Endothelial cell (in vitro differentiated cells): Measurements from ENCODE around the gene AGPAT2. TPM values are rescaled to one million over a fixed set of nuclear protein-coding genes. Genes with fewer than 3 reads are reported as not detected.

ENCODE experiments used
- DNase-seq: peaks from one replicate; pipeline ENCODE4 v3.0.0; 2021; ENCODE audit warnings: low spot score
- H3K27ac Mint-ChIP-seq: one replicate; pipeline ENCODE4 v1.8.0; 2021; ENCODE audit warnings: mixed read lengths, inconsistent platforms; ENCODE audit not compliant: unreplicated experiment
- H3K27me3 Mint-ChIP-seq: one replicate; pipeline ENCODE4 v1.8.0; 2021; ENCODE audit warnings: mild to moderate bottlenecking, moderate library complexity, mixed read lengths, inconsistent platforms; ENCODE audit not compliant: unreplicated experiment
- H3K36me3 Mint-ChIP-seq: one replicate; pipeline ENCODE4 v1.8.0; 2021; ENCODE audit warnings: mild to moderate bottlenecking, low read depth, mixed read lengths, inconsistent platforms; ENCODE audit not compliant: unreplicated experiment
- H3K4me1 Mint-ChIP-seq: one replicate; pipeline ENCODE4 v1.8.0; 2021; ENCODE audit warnings: mild to moderate bottlenecking, mixed read lengths, inconsistent platforms; ENCODE audit not compliant: unreplicated experiment
- H3K4me3 Mint-ChIP-seq: one replicate; pipeline ENCODE4 v1.8.0; 2021; ENCODE audit warnings: mild to moderate bottlenecking, mixed read lengths, inconsistent platforms; ENCODE audit not compliant: unreplicated experiment
- H3K9me3 Mint-ChIP-seq: one replicate; pipeline ENCODE4 v1.8.0; 2021; ENCODE audit warnings: mixed read lengths, inconsistent platforms; ENCODE audit not compliant: unreplicated experiment
- CTCF ChIP-seq: fragments of 200-600 bp; sonication (generic); IDR thresholded peaks from one replicate; pipeline ENCODE4 v1.5.0; 2021; ENCODE audit warnings: antibody characterized with exemption; ENCODE audit not compliant: unreplicated experiment
- total RNA-seq: library from RNA; stranded (reverse); fragmentation: NEBNext Ultra II Directional; extraction: Animal tissue kit (Norgen Biotek cat#: 25700); gene quantifications from one replicate; pipeline ENCODE4 v1.2.1, GENCODE V29; 2021; ENCODE audit not compliant: unreplicated experiment

Gene AGPAT2
- total RNA-seq, 1 donor from 2014 or later = 38.9 TPM

GRCh38 chr9:136732444-136733178 is 45.4 kb upstream of the AGPAT2 start:
- H3K9me3 Mint-ChIP-seq = no peaks in the 10 kb centered on the region
- H3K4me3 Mint-ChIP-seq = no peak overlapping the region
- no peaks in the 10 kb centered on the region for H3K4me1 Mint-ChIP-seq
- H3K36me3 Mint-ChIP-seq = peaks cover 3% of the 10 kb centered on the region
- TF ChIP-seq CTCF = no peak
- no peak for DNase-seq
- peaks cover 17% of the 10 kb centered on the region for H3K27me3 Mint-ChIP-seq
- H3K27ac Mint-ChIP-seq = no peak overlapping the region

GRCh38 chr9:136729926-136730325 is 42.7 kb upstream of the AGPAT2 start:
- no peak for DNase-seq
- Mint-ChIP-seq H3K9me3 (no peaks in the 10 kb centered on the region), H3K4me1 (peaks cover 16% of the 10 kb centered on the region), H3K36me3 (peaks cover 12% of the 10 kb centered on the region), H3K4me3 (peak overlapping the region; percentile 73), H3K27ac (no peak overlapping the region), H3K27me3 (peaks cover 28% of the 10 kb centered on the region)
- no peak for TF ChIP-seq CTCF

- DNase-seq = no peak
- Mint-ChIP-seq H3K27me3 (peaks cover 32% of the 10 kb centered on the region), H3K27ac (peak overlapping the region; percentile 18), H3K36me3 (peaks cover 17% of the 10 kb centered on the region), H3K9me3 (no peaks in the 10 kb centered on the region), H3K4me3 (no peak overlapping the region), H3K4me1 (peaks cover 21% of the 10 kb centered on the region)
- no peak for TF ChIP-seq CTCF
Observed at GRCh38 chr9:136729144-136729543, 41.9 kb upstream of the AGPAT2 start.

- Mint-ChIP-seq H3K36me3 (peaks cover 22% of the 10 kb centered on the region), H3K27me3 (peaks cover 36% of the 10 kb centered on the region), H3K27ac (no peak overlapping the region), H3K4me3 (no peak overlapping the region), H3K4me1 (peaks cover 23% of the 10 kb centered on the region), H3K9me3 (no peaks in the 10 kb centered on the region)
- peak; percentile 52 for DNase-seq
- TF ChIP-seq CTCF = no peak
Observed at GRCh38 chr9:136728548-136729123, 41.4 kb upstream of the AGPAT2 start.

GRCh38 chr9:136728080-136728547 is 40.9 kb upstream of the AGPAT2 start:
- H3K27ac Mint-ChIP-seq = no peak overlapping the region
- H3K4me1 Mint-ChIP-seq = peaks cover 23% of the 10 kb centered on the region
- DNase-seq = peak; percentile 93
- H3K9me3 Mint-ChIP-seq = no peaks in the 10 kb centered on the region
- peaks cover 24% of the 10 kb centered on the region for H3K36me3 Mint-ChIP-seq
- no peak overlapping the region for H3K4me3 Mint-ChIP-seq
- TF ChIP-seq CTCF = peak; percentile 96
- peaks cover 35% of the 10 kb centered on the region for H3K27me3 Mint-ChIP-seq
